Right lung (tissue), 5 donors: ENCODE results near the gene IP6K1. TPM values are rescaled to one million over a fixed set of nuclear protein-coding genes. Genes with fewer than 3 reads are reported as not detected.
A peak's percentile ranks its signal among the peaks of the same experiment; 100 is the strongest.
"Not testable (repeated sequence)": the region's sequence is repeated elsewhere in the genome, so short reads cannot be mapped to it uniquely, and the experiment has no call there.

Experiments
- DNase-seq, 2 donors: peaks; one replicate each; pipeline ENCODE4 v3.0.0-alpha.2; 2013
- polyA plus RNA-seq, 5 donors: library from polyadenylated mRNA; unstranded; fragments of 120-200 nt; gene quantifications; one replicate each; pipeline versions ENCODE4 v1.2.1 to v1.2.3, GENCODE V29; 2013; ENCODE audit warnings: inconsistent platforms in 1 of 5, low replicate concordance in 1 of 5; ENCODE audit not compliant: insufficient read length in 5 of 5, insufficient read depth in 1 of 5

Gene IP6K1
- polyA plus RNA-seq, 5 donors = 37.1 to 50.3 (median 44.5) TPM

DNA sequence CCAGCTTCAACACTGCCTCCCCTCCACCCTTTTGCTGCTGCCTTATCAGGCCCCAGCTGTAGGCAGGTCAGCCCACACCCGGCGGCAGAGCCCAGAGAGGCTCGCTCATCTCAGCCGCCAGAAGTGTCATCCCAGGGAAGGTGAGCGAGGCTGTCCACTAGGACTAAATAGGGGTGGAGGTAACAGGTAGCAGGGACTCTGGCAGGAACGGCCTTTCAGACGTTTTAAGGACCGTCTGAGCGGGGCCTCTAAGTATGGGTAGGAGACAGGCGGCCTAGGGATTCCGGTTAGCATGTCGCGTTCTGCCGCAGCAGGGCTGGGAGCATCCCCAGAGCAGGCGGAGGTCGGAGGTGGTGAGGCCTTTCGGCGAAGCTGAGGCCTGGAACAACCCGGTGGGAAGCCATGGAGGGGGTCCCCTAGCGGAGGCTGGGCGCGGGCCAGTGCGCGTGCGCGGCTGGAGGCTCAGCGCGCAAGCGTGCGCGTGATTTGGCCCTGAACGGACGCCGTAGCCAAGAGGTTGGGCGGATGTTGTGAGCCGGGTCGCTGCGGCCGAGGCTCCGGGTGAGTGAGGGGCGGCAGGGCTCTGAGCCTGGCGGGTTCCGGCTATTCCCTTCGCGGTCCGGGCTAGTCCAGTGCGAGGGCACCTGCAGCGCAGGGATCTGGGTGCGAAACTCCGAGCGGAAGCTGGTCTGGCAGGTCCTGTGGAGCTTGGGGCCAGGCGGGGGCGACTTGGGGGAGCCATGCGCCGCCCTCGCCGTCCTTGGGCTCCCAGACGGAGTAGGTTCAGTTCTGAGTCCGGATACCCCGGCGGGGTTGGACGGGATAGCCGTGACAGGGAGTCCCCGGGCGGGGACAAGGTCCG is 97.1 kb downstream of the IP6K1 start, which contains the start of the genes MST1 and RNF123:
TSS of gene MST1 (minus strand) at position 429 of the 862 bp plus-strand sequence. CDS start 783 bp downstream, outside the sequence.
TSS of gene RNF123 (plus strand) at position 512 of the 862 bp plus-strand sequence. CDS start 1,609 bp downstream, outside the sequence.
- peak; percentile 91 to 92 for DNase-seq

DNA sequence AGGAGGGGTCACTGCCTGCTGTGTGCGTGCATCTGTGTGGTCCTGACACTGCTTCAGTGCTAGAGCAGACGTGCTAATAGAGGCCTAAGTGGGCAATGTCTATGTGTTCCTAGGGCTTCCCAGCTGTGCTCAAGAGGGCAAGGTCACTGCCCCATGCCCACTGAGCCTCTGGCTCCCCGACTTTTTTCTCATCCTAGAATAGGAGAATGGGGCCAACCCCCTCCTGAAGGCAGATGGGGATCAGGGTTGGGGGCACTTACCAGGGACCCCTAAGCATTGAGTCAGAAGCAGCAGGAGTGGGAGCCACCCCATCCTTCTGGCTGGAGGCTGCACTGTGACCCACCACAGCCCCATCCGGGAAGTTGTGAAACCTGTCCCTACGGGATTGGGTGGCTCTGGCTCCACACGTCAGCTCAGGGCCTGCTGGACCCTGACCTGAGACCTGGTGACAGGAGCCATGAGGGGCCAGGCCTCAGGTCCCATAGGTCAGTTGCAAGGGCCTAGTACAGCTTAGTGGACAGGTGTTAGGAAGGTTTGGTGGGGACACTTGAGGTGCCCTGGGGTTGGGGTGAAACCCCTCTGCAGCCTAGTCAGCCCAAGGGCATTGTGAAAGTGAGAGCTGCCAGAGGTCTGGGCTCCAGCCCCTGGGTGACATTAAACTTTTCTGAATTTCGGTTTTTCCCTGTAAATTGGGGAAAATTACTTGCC is 97.8 kb downstream of the IP6K1 start:
- not testable (repeated sequence) for DNase-seq

DNA sequence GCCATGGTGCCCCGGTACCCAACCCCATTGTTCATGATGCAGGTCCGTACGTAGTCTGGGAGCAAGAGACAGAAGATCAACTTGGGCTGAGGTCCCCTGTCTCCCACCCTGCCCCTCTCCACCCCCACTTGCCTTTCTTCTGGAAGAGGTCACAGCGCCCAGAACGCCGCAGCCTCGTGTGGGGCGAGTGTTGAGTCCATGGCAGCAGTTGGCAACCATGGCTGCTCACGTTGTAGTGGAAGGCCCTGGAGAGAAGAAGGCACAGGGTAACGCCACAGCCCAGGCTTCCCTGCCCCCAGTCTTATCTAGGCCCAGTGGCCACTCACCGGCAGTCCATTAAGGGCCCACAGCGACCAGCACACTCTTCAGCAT is 98.9 kb downstream of the IP6K1 start:
- DNase-seq = not testable (repeated sequence)

DNA sequence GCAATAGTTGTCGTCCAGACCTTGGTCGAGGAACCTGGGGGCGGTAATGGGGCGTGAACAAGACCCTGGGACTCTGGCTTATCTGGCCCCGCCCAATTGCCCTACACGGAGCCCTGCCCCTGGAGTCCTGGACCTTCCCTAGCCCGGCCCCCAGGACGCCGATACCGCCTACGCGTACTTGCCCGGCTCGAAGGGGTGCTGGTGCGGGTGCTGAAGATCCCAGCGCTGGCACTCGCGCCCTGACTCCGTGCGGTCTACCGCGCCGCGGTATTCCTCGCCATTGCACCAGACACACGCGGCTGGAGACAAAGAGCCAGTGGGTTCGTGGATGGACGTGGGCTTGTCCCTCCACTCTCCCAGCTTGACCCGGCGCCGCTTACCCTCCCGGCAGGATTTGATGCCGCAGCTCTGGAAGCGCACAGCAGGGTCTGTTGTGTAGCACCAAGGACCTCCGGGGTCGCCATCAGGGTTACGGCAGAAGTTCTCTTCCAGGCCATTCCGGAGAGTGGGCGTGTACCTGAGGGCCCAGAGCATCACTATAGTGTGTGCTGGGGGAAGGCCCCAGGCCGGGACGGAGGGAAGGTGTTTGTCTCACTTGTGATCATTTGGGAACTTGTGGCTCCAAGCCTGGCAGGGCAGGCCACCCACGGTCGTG is 99.4 kb downstream of the IP6K1 start:
- peak; percentile 25 to 42 for DNase-seq

DNA sequence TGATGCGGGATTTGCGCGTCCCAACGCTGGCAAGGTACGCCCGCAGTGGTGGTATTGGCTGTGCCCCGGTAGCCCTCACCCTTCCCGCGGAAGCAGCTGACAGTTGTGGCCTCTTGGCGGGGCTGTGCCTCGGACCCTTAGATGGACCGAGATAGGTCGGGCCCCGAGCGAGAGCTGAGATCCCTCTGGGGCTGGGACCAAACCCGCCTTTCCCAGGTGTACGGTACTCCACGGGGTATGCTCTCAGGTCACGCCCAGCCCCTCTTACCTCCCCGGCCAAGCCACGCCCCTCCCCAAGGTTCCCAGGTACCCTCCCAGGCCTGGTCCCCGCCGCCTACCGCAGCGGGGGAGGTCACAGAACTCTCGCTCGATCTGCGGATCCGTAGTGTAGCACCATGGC is 100.0 kb downstream of the IP6K1 start:
- DNase-seq = peak in 1 of 2 donors; percentile 37

DNA sequence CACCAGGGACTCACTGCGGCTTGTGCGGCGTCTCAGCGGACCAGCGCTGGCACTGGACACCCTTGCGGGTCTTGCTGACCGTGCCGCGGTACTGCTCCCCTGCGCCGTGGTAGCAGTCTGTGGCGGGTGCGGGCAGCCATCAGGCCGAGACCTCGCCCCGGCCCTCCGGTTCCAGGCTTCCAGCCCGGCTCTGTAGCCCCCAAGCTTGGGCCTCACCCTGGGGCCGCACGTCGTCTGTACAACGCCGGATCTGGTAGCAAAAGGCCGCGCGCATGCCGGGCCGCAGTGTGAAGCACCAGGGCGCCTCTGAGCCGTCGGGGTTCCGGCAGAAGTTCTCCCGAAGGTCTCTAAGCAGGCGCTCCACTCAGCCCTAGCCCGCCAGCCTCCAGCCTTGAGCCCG is 100.5 kb downstream of the IP6K1 start:
- not testable (repeated sequence) for DNase-seq

DNA sequence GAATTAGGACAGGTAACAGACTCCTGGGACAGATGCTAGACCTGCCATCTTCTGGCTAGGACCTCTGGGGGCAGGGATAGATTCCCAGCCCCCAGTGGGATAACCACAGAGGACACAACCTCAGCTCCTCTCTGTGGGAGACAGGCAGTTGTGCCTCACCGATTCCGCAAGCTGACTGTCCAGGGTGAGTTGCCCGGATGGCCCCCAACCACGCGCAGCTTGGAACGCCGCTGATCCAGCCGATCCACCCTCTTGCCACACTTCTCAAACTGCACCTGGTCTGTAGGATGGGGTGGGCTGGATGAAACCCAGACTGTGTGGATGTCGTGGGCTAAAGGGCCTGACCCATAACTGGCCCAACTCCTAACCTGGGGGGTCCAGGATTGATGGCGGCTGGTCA is 101.2 kb downstream of the IP6K1 start:
- not testable (repeated sequence) for DNase-seq

DNA sequence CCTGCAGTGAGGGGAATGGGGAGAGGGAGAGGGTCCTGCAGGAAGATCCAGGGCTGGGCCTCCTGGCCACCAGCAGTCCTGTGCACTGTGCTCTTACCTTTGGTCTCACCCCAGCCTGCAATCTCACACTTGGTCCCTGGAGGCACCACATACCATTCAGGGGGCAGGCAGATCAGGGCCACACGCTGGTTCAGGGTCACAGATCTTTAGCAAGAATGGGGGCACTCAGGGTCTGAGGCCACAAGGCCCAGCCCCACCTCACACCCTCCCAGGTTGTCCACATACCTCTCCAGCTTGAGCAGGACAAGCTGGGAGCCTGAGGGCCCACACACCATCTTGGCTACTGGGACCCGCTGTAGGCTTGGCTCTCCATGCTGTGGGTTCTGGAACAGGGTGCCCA is 101.9 kb downstream of the IP6K1 start:
- DNase-seq = not testable (repeated sequence)

DNA sequence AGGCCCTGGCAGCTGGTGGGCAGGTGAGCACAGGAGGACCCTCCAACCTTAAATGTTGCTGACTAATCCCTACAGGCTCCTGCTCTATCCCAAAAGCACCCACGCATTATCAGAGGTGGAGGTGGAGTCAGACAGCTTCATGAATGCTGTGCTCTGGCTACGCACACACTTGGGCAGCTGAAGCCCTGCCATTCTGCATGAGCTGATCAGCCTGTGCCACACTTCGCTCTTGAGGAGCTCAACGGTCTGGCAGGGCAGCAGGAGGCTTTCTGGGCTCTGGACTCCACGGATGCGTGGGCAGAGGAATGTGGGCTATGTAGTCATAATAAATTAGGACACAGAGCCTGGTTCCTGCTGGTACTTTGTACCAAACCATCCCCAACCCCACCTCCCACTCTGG is 103.2 kb downstream of the IP6K1 start:
- no peak for DNase-seq

DNA sequence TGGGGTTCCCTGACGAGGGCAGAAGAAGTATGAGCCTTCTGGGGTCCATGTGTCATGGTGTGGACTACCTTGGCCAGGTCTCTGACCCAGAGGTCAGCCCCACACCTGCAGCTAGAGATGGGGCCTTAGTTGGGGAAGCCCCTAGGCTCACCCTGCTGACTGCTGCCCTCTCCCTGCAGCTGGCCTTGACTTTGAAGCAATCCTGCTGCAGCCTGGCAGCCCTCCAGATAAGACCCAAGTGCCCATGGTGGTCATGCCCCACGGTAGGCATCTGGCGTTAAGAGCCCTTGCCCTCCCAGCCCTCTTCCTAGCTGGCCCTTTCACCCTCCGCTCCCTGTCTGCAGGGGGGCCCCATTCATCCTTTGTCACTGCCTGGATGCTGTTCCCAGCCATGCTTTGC is 104.8 kb downstream of the IP6K1 start:
- no peak for DNase-seq

DNA sequence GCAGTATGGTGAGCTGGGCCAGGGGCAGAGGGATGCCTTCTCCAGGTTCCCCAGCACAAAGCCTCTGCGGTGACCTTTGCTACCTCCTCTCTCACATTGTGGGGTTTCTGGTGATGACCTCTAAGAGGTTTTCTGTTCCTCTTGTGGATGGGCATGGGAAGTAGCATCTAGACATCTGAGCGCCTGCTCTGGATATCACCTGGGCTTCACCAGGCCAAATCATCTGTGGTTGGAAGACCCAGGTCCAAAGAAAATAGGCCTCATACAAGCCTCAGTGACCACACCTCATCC is 105.2 kb downstream of the IP6K1 start:
- DNase-seq = no peak

DNA sequence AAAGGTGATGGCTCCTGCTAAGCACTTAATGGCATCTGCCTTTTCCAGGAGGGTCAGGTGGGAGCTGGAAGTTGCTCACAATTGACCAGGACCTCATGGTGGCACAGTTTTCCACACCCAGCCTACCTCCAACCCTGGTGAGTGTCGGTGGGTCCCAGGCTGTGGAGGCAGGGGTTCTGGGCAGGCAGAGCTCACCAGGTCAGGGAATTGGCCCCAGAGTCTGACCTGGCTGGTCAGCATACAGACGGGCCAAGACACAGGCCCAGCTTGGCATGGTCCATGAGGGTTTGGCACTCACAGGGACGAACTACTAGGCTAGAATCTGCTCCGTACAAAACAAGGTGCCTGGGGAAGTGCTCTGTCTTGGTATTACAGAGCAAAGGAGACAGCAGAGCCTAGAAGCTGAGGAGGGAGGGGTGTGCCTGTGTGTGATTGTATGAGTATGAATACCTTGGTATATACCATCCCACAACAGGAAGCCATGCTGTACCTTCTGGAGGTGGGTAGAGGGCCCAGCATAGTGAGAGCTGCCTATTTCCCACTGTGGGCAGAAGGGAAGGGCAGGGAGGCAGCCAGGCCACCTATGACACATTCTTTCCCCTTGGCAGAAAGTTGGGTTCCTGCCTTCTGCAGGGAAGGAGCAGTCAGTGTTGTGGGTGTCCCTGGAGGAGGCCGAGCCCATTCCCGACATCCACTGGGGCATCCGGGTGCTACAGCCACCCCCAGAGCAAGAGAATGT is 105.7 kb downstream of the IP6K1 start:
- no peak for DNase-seq

DNA sequence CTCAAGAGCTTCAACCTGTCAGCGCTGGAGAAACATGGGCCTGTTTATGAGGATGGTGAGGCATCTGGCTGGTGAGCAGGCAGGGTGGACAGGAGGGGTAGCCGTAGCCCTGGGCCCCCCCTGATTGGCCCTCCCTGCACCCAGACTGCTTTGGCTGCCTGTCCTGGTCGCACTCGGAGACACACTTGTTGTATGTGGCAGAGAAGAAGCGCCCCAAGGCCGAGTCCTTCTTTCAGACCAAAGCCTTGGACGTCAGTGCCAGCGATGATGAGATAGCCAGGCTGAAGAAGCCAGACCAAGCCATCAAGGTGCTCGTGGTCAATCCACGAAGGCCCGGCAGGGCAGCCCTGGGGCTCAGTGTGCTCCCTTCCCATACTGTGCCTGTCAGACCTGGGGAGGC is 110.4 kb downstream of the IP6K1 start:
- no peak for DNase-seq

DNA sequence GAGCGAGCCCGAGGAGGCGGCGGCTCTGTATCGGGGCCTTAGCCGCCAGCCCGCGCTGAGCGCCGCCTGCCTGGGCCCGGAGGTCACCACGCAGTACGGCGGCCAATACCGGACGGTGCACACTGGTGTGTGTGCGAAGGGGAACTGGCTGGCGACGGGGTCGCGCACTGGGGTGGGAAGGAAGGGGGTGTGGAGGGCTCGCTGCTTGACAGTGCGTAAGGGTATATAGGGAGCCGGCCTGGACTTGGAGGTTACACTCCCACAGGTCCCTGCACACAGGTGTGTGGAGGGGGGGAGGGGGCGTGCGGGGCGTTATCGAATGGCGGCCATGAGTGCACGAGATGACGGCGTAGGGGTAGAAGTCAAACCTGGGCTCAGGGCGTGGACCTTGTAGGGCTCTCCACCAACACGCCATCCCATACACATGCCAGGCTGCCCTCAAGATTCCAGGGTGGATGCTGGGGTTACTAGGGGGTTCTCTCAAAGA is 111.8 kb downstream of the IP6K1 start:
- DNase-seq = no peak

Other genes with a start within 250 kb of the IP6K1 start
- under 1 TPM; 0.73 to 0.97 (median 0.81) TPM for gene BSN, start 232.1 kb downstream of the IP6K1 start, polyA plus RNA-seq
- gene APEH, start 112.2 kb downstream of the IP6K1 start, polyA plus RNA-seq = 100 to 1,000 TPM in 1 of 5 donors, 10 to 100 TPM in 4; 87.1 to 116 (median 90.4) TPM
- gene MST1, start 97.1 kb downstream of the IP6K1 start, polyA plus RNA-seq = 10 to 100 TPM; 21.3 to 54.2 (median 40.5) TPM
- 10 to 100 TPM; 25.9 to 33.5 (median 27.4) TPM for gene RNF123, start 97.0 kb downstream of the IP6K1 start, polyA plus RNA-seq
- 1 to 10 TPM in 4 of 5 donors, under 1 TPM in 1; 0.66 to 2.6 (median 1.9) TPM for gene AMIGO3, start 66.9 kb downstream of the IP6K1 start, polyA plus RNA-seq
- 10 to 100 TPM in 4 of 5 donors, 1 to 10 TPM in 1; 9.2 to 21.5 (median 12.3) TPM for gene GMPPB, start 62.6 kb downstream of the IP6K1 start, polyA plus RNA-seq
- gene CDHR4, start 13.3 kb upstream of the IP6K1 start, polyA plus RNA-seq = 1 to 10 TPM in 4 of 5 donors, under 1 TPM in 1; 0.73 to 5.8 (median 4.5) TPM
- 10 to 100 TPM; 10.6 to 25.0 (median 15.6) TPM for gene INKA1, start 16.7 kb upstream of the IP6K1 start, polyA plus RNA-seq
- gene UBA7, start 27.4 kb upstream of the IP6K1 start, polyA plus RNA-seq = 10 to 100 TPM; 62.5 to 90.7 (median 78.2) TPM
- gene TRAIP, start 70.0 kb upstream of the IP6K1 start, polyA plus RNA-seq = 10 to 100 TPM in 3 of 5 donors, 1 to 10 TPM in 2; 9.8 to 16.0 (median 12.6) TPM
- under 1 TPM in 2 of 5 donors, not detected in 3; 0.06 to 0.09 TPM for gene CAMKV, start 83.4 kb upstream of the IP6K1 start, polyA plus RNA-seq
- gene MST1R, start 117.3 kb upstream of the IP6K1 start, polyA plus RNA-seq = 1 to 10 TPM; 4.0 to 9.2 (median 7.0) TPM
- 10 to 100 TPM in 4 of 5 donors, 1 to 10 TPM in 1; 9.5 to 17.8 (median 12.0) TPM for gene MON1A, start 143.3 kb upstream of the IP6K1 start, polyA plus RNA-seq
- 100 to 1,000 TPM; 158 to 206 (median 176) TPM for gene RBM6, start 153.6 kb upstream of the IP6K1 start, polyA plus RNA-seq